Right lobe of liver (tissue), 4 donors: ENCODE data around the gene AFMID.

Experiments
- CTCF ChIP-seq, 4 donors: fragments of 200-600 bp in 3 of 4; fragments of 450-650 bp in 1 of 4; IDR thresholded peaks; one replicate each; pipeline versions ENCODE4 v1.5.1 to v1.8.0; 2016 to 2022; ENCODE audit warnings: antibody characterized with exemption in 4 of 4, mild to moderate bottlenecking in 2 of 4
- POLR2A ChIP-seq: fragments of 450-650 bp; IDR thresholded peaks from one replicate; pipeline ENCODE4 v1.6.1; 2017; ENCODE audit warnings: antibody characterized with exemption, mild to moderate bottlenecking
- donor health status: DM: no; HTN: no; CAD: no.
- donor health status: DM: no; HTN: no; CAD: no.
- donor health status: DM: no; HTN: yes; CAD: no.

- TF ChIP-seq CTCF (IDR thresholded peaks at IDR 0.05) (no peak), POLR2A (no peak)
Observed at GRCh38 chr17:78163881-78164747, 23.0 kb upstream of the AFMID start.
